Measurements from ENCODE around the gene KRTAP4-11.

- TF ChIP-seq EZH2 (IDR thresholded peaks at IDR 0.05; ENCODE audit: borderline replicate concordance) (no peak), EZH2phosphoT487 (IDR thresholded peaks at IDR 0.05; ENCODE audit: low read depth, severe bottlenecking, unreplicated experiment) (no peak), CTCF (IDR thresholded peaks at IDR 0.05; ENCODE audit: poor library complexity) (no peak)
These were observed 41.4 kb downstream of the KRTAP4-11 start for GRCh38 chr17:41076788-41077187.

All from hepatocyte (in vitro differentiated cells).